ENCODE results near the gene SCUBE1. TPM values are rescaled to one million over a fixed set of nuclear protein-coding genes. Genes with fewer than 3 reads are reported as not detected.
A peak's percentile ranks its signal among the peaks of the same experiment; 100 is the strongest.

Gene SCUBE1
- total RNA-seq, 3 donors from 2014 or later (not counting 1 experiment from before 2014, with no cell fraction given) = 0.05 to 1.2 (median 0.11) TPM

DNA sequence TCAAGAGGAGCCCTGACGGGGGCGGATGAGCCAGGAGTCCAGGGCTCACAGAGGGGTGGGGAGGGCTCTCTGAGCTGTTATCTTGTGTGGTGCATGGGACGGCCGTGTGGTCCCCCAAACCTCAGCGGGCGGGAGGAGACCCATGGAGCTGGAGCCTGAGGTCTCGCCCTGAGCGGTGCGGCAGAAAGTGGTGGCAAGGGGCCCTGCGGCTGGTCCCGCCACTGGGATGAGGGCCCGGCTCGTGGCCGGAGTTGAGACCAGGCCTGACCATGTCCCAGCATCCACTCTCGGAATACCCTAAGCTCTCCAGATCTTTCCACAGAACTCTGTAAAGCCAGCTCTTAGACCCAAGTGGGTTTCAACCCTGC, 133.7 kb downstream of the SCUBE1 start:
- intact Hi-C loops (cut with micrococcal nuclease) = no loop called here
- Mint-ChIP-seq H3K4me1 (peaks cover 0 to 21% of the 10 kb centered on the region in 2 donors), H3K36me3 (no peaks in the 10 kb centered on the region), H3K27ac (no peak overlapping the region), H3K27me3 (ENCODE audit: low read depth in 2 of 2) (no peaks in the 10 kb centered on the region), H3K9me3 (no peaks in the 10 kb centered on the region), H3K4me3 (no peak overlapping the region)
- Histone ChIP-seq H3K4me3 (ENCODE audit: low read length) (no peak overlapping the region), H3K9me3 (ENCODE audit: control insufficient read depth, insufficient read depth, low read length) (peaks cover 8% of the 10 kb centered on the region), H3K27ac (ENCODE audit: low read length) (no peak overlapping the region), H3K27me3 (ENCODE audit: control insufficient read depth, insufficient read depth, low read length) (no peaks in the 10 kb centered on the region), H3K4me1 (ENCODE audit: control insufficient read depth, insufficient read depth, low read length) (peaks cover 22% of the 10 kb centered on the region), H3K36me3 (ENCODE audit: control insufficient read depth, insufficient read depth, low read length) (no peaks in the 10 kb centered on the region)
- no peak for TF ChIP-seq CTCF (IDR thresholded peaks at IDR 0.05)
- 85% methylated on average over 15 of the region's 15 CpGs for WGBS (ENCODE audit: insufficient coverage)
- DNase-seq (no peak), ATAC-seq (no peak)

- intact Hi-C loops (cut with micrococcal nuclease) = no loop called here
- no peaks in the 10 kb centered on the region for H3K36me3 Mint-ChIP-seq
These were observed 134.3 kb downstream of the SCUBE1 start for GRCh38 chr22:43208703-43209522.

GRCh38 chr22:43207849-43208702, 135.1 kb downstream of the SCUBE1 start:
- Histone ChIP-seq H3K9me3 (ENCODE audit: control insufficient read depth, insufficient read depth, low read length) (peaks cover 8% of the 10 kb centered on the region), H3K27me3 (ENCODE audit: control insufficient read depth, insufficient read depth, low read length) (no peaks in the 10 kb centered on the region), H3K27ac (ENCODE audit: low read length) (no peak overlapping the region), H3K36me3 (ENCODE audit: control insufficient read depth, insufficient read depth, low read length) (no peaks in the 10 kb centered on the region), H3K4me3 (ENCODE audit: low read length) (no peak overlapping the region), H3K4me1 (ENCODE audit: control insufficient read depth, insufficient read depth, low read length) (peaks cover 22% of the 10 kb centered on the region)
- Mint-ChIP-seq H3K4me1 (peaks cover 0 to 21% of the 10 kb centered on the region in 2 donors), H3K27me3 (ENCODE audit: low read depth in 2 of 2) (no peaks in the 10 kb centered on the region), H3K36me3 (no peaks in the 10 kb centered on the region), H3K9me3 (no peaks in the 10 kb centered on the region), H3K4me3 (no peak overlapping the region), H3K27ac (peak overlapping the region in 1 of 2 donors; percentile 31)
- 90% methylated on average over 26 of the region's 26 CpGs for WGBS (ENCODE audit: insufficient coverage)
- no peak for ATAC-seq
- intact Hi-C loops (cut with micrococcal nuclease) = no loop called here
- no peak for DNase-seq
- TF ChIP-seq CTCF (IDR thresholded peaks at IDR 0.05) = no peak

More at GRCh38 chr22:43208703-43209522, 134.3 kb downstream of the SCUBE1 start:
- H3K4me3 ChIP-seq (ENCODE audit: low read length) = no peak overlapping the region
- Mint-ChIP-seq H3K4me3 (no peak overlapping the region), H3K27me3 (ENCODE audit: low read depth in 2 of 2) (no peaks in the 10 kb centered on the region), H3K27ac (no peak overlapping the region), H3K4me1 (peaks cover 0 to 21% of the 10 kb centered on the region in 2 donors), H3K9me3 (no peaks in the 10 kb centered on the region)
- DNase-seq = no peak
- TF ChIP-seq CTCF (IDR thresholded peaks at IDR 0.05) = no peak
- H3K9me3 ChIP-seq (ENCODE audit: control insufficient read depth, insufficient read depth, low read length) = peaks cover 8% of the 10 kb centered on the region
- WGBS (ENCODE audit: insufficient coverage) = 93% methylated on average over 26 of the region's 26 CpGs
- no peaks in the 10 kb centered on the region for H3K36me3 ChIP-seq (ENCODE audit: control insufficient read depth, insufficient read depth, low read length)
- no peak for ATAC-seq
- H3K27ac ChIP-seq (ENCODE audit: low read length) = no peak overlapping the region
- H3K4me1 ChIP-seq (ENCODE audit: control insufficient read depth, insufficient read depth, low read length) = peaks cover 22% of the 10 kb centered on the region
- H3K27me3 ChIP-seq (ENCODE audit: control insufficient read depth, insufficient read depth, low read length) = no peaks in the 10 kb centered on the region
